GM18861 (cell line): ENCODE data around the gene DNM3.

Source experiments
- ATAC-seq: cut with Tn5 transposase; IDR thresholded peaks from one replicate; pipeline ENCODE4 v1.9.1; 2021; ENCODE audit not compliant: unreplicated experiment

Gene DNM3

DNA sequence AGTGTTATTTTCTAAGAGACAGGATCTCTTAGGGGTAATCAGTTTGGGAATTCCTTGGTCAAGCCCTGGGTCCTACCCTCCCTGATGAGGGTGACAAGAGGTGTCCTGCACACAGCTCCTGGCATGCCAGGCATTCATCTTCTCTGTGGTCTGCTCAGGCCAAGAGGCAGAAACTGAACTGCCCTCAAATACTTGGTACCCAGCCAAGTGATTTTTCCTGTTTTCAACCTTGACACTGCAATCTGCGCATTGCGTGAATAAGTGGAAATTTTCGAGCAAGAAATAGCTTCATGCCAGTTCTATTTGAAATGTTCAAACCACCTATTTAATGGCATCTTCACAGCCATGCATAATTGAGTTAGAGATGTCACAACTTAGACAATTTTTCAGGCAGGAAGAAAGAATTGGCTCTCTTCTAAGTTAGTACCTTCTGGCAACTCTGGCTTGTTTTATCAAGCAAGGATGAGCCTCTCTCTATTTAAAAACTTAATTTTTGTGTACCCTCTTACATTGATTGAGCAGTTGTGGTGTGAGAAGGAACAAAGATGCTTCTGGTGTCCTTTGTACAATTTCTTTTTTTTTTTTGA is 27.0 kb downstream of the DNM3 start:
- no peak for ATAC-seq

GRCh38 chr1:171869097-171869496 is 27.8 kb downstream of the DNM3 start:
- no peak for ATAC-seq

DNA sequence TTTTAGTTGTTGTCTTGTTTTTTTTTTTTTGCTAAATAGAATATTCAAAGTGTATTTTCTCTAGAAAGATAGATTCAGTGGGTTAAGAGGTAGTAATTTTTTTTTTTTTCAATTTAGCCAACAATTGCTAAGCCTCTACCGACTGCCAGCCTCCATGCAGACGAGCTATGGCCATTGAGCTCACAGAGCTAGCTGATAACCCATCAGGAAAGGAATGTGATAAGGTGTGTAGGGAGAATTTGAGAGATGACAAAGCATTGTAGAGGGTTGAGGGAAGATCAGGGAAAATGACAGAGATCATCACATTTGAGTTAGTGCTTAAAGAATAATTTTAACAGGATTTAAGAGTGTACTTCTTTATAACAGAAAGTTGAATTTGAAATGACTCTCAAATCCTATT is 30.6 kb downstream of the DNM3 start:
- no peak for ATAC-seq

DNA sequence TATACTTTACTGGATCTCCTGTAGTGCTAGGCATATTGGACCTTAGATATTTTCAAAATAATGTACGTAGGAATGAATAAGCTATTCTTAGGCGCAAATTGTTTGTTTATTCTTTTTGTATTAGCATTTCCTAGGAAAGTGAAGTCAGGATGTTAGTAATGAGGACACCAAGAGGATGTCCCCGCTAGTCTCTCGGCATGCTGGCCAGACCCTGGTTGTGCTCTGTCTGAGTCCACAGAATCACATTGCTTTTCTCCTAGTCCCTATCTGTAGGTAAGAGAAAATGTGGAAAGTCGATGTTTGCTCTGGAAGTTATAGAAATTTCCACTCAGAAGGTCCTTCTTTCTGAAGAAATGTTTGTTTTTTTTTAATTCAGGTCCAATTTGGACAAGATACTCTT is 31.1 kb downstream of the DNM3 start:
- no peak for ATAC-seq

- ATAC-seq: no peak
Observed at GRCh38 chr1:171873664-171874063, 32.4 kb downstream of the DNM3 start.

DNA sequence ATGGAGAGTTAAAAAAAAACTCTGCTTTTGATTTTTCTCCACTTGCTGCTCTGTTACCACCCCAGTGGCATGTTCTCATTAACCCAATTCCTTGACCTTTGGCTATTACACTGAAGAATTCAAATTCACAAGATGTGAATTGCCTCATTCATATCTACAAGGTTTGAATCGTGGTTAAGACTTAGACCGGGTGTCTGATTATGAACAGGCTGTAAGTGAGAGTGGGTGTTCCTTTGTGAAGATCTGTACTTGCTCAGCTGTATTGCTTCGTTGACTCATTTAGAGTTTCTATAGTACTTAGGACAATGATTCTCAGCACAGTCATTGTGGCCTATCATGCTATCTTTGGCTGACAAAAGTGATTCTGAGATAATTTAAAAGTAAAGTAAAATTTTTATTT is 36.4 kb downstream of the DNM3 start:
- peak; percentile 82 for ATAC-seq

GRCh38 chr1:171879556-171879955 is 38.3 kb downstream of the DNM3 start:
- ATAC-seq: no peak

- no peak for ATAC-seq
Observed at GRCh38 chr1:171881442-171881841, 40.1 kb downstream of the DNM3 start.

GRCh38 chr1:171883849-171884248 is 42.6 kb downstream of the DNM3 start:
- ATAC-seq: peak; percentile 62

GRCh38 chr1:171884475-171884874 is 43.2 kb downstream of the DNM3 start:
- ATAC-seq: no peak

GRCh38 chr1:171890131-171890530 is 48.8 kb downstream of the DNM3 start:
- ATAC-seq: no peak

GRCh38 chr1:171896936-171897703 is 55.8 kb downstream of the DNM3 start:
- ATAC-seq: no peak

DNA sequence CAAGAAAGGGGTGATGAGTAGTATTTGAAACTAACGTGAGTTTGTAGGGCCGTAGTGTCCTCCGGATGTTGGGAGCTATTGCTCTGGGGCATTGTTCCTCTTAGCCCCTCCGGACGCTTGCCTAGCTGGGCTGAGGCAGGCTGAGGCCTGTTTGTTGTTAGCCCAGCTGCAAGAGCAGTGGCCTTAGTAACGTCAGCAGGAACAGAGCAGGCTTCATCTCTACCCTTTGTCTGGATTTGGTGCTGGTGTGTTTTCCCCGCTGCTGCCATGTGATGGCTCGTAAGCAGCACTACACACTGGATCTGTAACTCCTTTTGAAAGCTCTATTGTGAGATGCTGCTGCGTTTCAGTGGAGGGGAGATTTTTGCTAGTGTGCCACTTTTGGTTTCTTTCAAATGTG is 57.6 kb downstream of the DNM3 start:
- ATAC-seq: no peak

- no peak for ATAC-seq
Observed at GRCh38 chr1:171899838-171900237, 58.5 kb downstream of the DNM3 start.

- ATAC-seq: no peak
Observed at GRCh38 chr1:171901245-171901644, 59.9 kb downstream of the DNM3 start.

GRCh38 chr1:171902527-171902926 is 61.2 kb downstream of the DNM3 start:
- ATAC-seq: no peak

DNA sequence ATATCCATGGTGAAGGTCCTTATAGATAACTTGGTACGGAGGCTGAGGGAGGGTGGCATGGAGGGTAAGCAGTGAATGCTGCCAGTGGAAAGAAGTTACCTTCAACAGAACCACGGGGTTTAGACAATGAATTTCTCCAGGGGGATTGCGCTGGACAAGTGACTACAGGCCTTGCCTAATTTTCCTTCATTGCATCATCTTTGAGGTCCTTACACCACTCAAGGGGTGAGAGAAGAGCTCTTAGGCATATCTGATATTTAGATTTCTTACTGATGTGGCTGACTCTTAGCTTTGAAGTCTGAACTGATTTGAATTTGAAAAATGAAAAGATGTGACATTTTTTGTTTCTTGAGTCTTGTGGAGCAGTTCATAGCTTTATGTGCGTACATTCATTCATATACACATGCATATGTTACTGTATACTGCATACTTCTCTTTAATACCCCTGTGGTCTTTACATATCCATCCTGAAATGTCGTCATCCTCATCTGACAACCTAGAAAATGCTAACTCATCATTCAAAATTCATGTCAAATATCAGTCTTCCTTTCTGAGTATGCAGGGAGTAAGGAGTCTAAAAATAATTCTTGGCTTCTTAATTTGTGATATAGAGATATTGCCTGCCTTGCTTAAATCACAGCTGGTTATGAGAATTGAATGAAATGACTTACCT is 63.6 kb downstream of the DNM3 start:
- no peak for ATAC-seq

DNA sequence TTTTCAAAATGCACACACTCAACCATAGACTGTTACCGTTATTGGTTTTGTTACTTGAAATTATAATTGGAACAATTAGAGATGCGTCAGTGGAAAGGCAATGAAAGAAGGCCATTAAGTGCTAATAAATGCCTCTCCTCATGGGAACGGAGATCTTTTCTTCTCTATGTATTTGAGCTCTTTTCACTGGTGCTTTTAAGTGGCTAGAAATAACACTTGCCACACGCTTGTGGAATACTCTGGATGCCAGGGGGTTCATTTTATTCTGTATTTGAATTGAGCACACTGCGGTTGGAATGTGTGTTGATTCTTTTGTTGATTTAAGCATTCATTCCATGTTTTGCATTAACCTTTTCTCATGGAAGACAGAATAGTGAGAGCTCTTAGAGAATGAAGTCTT is 68.4 kb downstream of the DNM3 start:
- ATAC-seq: no peak

- ATAC-seq: no peak
Observed at GRCh38 chr1:171910786-171911185, 69.5 kb downstream of the DNM3 start.

GRCh38 chr1:171911506-171911905 is 70.2 kb downstream of the DNM3 start:
- no peak for ATAC-seq

DNA sequence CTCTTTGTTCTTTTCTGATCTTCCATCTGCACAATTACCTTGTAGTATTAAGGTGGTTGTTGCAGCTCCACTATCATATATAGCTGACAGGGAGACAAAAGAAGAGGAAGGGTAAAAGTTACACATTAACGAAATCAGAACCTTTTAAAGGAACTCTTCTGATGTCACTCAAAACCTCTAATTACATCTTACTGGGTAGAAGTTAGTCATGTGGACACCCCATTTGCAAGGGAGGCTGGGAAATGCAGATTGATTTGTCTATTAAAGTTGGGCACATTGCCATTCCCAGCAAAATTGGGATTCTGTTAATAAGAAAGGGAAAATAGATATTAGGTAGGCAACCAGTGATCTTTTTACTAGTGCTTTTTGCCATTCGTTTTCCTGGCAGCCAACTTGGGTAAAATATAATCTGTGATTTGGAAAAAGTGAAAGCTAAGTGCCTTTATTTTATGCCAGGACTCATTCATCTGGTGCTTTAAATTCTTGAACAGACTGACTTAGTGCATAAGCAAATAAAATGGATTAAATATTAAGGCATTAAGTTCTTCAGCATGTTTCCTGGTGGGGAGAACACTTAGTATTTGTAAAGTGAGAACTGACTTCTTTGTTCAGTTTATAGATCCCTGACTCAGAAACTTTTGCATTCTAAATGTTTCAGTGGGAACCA is 71.3 kb downstream of the DNM3 start:
- no peak for ATAC-seq

DNA sequence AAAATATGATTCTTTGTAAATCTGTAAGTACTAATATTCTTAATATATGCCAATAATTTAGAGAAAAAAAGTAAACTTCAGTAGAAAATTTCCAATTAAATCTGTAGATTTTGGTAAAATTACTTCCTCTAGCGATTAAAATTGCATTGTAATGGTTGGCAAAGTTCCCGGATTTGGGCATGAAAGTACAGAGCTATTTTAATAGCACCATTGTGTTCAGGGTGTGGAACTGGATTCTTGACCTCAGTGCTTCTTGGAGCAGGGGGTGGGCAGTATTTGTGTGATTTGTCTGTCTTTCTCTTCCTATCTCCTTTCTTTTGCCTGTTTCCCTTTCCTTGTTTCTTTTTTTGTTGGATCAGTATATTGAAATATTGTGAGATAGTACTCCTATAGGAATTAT is 72.1 kb downstream of the DNM3 start:
- no peak for ATAC-seq
